Keratinocyte (primary cell): ENCODE data around the gene SELENOO. TPM values are rescaled to one million over a fixed set of nuclear protein-coding genes. Genes with fewer than 3 reads are reported as not detected.
A peak's percentile ranks its signal among the peaks of the same experiment; 100 is the strongest.

Experiments used
- DNase-seq: peaks from one replicate; pipeline ENCODE4 v3.0.0-alpha.2; 2011; ENCODE audit warnings: low read depth, missing footprints, low spot score
- FAIRE-seq: peaks from 2 replicates; lab custom pipeline; 2011; peaks lifted over from hg19 to GRCh38; lab: Jason Lieb, UNC
- H2AFZ ChIP-seq: 2 replicates; pipeline ENCODE4 v1.6.0; 2012; ENCODE audit warnings: low read length, control low read depth, inconsistent platforms; ENCODE audit not compliant: control insufficient read depth
- H3K27ac ChIP-seq: 2 replicates; pipeline ENCODE4 v1.5.1; 2011; ENCODE audit warnings: low read length; ENCODE audit not compliant: control insufficient read depth, insufficient read depth
- H3K27me3 ChIP-seq: 3 replicates; pipeline ENCODE4 v1.6.0; 2011; ENCODE audit warnings: low read length; ENCODE audit not compliant: control insufficient read depth, insufficient read depth; ENCODE audit errors: extremely low read depth
- H3K36me3 ChIP-seq, 2 experiments: 2 replicates in 1 of 2; 3 replicates in 1 of 2; pipeline ENCODE4 v1.5.1; 2011; ENCODE audit warnings: low read length in 2 of 2, mild to moderate bottlenecking in 1 of 2; ENCODE audit not compliant: control insufficient read depth in 2 of 2, insufficient read depth in 2 of 2; ENCODE audit errors: extremely low read depth in 1 of 2
- H3K4me1 ChIP-seq: 3 replicates; pipeline ENCODE4 v1.5.1; 2011; ENCODE audit warnings: low read length; ENCODE audit not compliant: control insufficient read depth, insufficient read depth; ENCODE audit errors: extremely low read depth
- H3K4me2 ChIP-seq: 3 replicates; pipeline ENCODE4 v1.6.0; 2011; ENCODE audit warnings: low read depth, low read length; ENCODE audit not compliant: control insufficient read depth, insufficient read depth; ENCODE audit errors: extremely low read depth
- H3K4me3 ChIP-seq, 3 experiments: fragments of 200-600 bp in 1 of 3; sonication (generic) in 1 of 3; 2 replicates in 2 of 3; 3 replicates in 1 of 3; pipeline ENCODE4 v1.5.1; 2011 to 2016; ENCODE audit warnings: low read length in 3 of 3, mild to moderate bottlenecking in 3 of 3, control low read depth in 2 of 3, inconsistent platforms in 1 of 3, low read depth in 1 of 3, mixed read lengths in 1 of 3, mixed run types in 1 of 3, moderate library complexity in 1 of 3; ENCODE audit not compliant: control insufficient read depth in 2 of 3, insufficient read depth in 2 of 3; ENCODE audit errors: extremely low read depth in 1 of 3
- H3K79me2 ChIP-seq: 2 replicates; pipeline ENCODE4 v1.6.0; 2012; ENCODE audit warnings: low read length; ENCODE audit not compliant: control insufficient read depth, insufficient read depth
- H3K9ac ChIP-seq: 3 replicates; pipeline ENCODE4 v1.6.0; 2011; ENCODE audit warnings: low read length; ENCODE audit not compliant: control insufficient read depth, insufficient read depth; ENCODE audit errors: extremely low read depth
- H3K9me1 ChIP-seq: 3 replicates; pipeline ENCODE4 v1.6.0; 2011; ENCODE audit warnings: low read length; ENCODE audit not compliant: control insufficient read depth, insufficient read depth; ENCODE audit errors: extremely low read depth
- H3K9me3 ChIP-seq: 2 replicates; pipeline ENCODE4 v1.5.1; 2012; ENCODE audit warnings: low read depth, low read length; ENCODE audit not compliant: control insufficient read depth
- H4K20me1 ChIP-seq: 3 replicates; pipeline ENCODE4 v1.6.0; 2011; ENCODE audit warnings: low read length; ENCODE audit not compliant: control insufficient read depth, insufficient read depth; ENCODE audit errors: extremely low read depth
- EZH2 ChIP-seq: IDR thresholded peaks from one replicate; pipeline ENCODE4 v1.6.1; 2012; ENCODE audit warnings: inconsistent platforms, mild to moderate bottlenecking, low read length, moderate library complexity
- dilution Hi-C: fragments of 300-500 bp; cut with MboI; formaldehyde crosslinking; loops from one replicate; pipeline ENCODE4 v1.7.0; 2020; ENCODE audit warnings: low sequenced_read_pairs; ENCODE audit not compliant: extremely low pct_ligation_motif_present
- polyA plus RNA-seq, 5 experiments: library from polyadenylated mRNA; depleted of rRNA in 3 of 5; stranded (reverse) in 3 of 5; stranded (forward) in 1 of 5; unstranded in 1 of 5; fragments of >200 nt; gene quantifications; 1 replicate in 1 of 5; 2 replicates in 3 of 5; 3 replicates in 1 of 5; pipeline versions ENCODE4 v1.2.1 to v1.2.3, GENCODE V29; 2011 to 2012; ENCODE audit warnings: missing spikeins in 2 of 5, low read depth in 1 of 5, low replicate concordance in 1 of 5
- TF ChIP-seq, protein P1 (sequence below), 3 experiments: IDR thresholded peaks in 1 of 3; conservative IDR thresholded peaks in 1 of 3; optimal IDR thresholded peaks in 1 of 3; 2 replicates in 2 of 3; 3 replicates in 1 of 3; pipeline versions ENCODE3 to v1.5.1; 2011; ENCODE audit warnings: low read length in 3 of 3, mild to moderate bottlenecking in 3 of 3, moderate library complexity in 2 of 3, control low read depth in 1 of 3, inconsistent platforms in 1 of 3; ENCODE audit not compliant: insufficient read depth in 2 of 3; ENCODE audit errors: extremely low read depth in 1 of 3

SELENOO gene
- polyA plus RNA-seq, 1 donor (not counting 4 experiments of a cell fraction or from before 2014, with no cell fraction given): 14.4 TPM

DNA sequence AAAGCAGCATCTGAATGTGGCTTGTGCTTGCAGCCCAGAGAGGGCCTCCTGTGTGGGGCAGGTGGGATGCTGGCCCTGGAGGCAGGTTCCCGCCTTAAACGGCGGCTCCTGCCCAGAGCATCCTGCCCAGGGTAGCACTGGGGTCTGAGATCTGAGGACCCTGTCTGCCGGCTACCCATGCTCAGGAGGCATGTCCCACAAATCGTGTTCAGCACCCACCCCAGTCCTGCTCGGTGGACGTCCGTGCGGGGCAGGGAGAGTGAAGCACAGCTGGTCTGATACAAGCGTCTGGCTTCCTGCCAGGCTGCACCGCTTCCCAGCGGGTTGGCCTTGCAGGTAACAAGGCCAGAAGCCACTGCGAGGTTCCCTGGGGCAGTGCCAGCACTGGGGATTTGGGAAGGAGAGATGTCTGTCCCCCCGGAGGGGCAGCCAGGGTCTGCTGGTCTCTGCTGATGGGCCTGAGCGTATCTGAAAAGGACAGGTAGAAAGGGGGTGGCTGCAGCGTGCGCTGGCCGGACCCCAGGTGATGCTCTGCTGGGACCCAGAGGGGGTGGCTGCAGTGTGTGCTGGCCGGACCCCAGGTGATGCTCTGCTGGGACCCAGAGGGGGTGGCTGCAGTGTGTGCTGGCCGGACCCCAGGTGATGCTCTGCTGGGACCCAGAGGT, 11.5 kb upstream of the SELENOO start:
- FAIRE-seq: no peak
- TF ChIP-seq EZH2: no peak
- TF ChIP-seq, protein P1, sequence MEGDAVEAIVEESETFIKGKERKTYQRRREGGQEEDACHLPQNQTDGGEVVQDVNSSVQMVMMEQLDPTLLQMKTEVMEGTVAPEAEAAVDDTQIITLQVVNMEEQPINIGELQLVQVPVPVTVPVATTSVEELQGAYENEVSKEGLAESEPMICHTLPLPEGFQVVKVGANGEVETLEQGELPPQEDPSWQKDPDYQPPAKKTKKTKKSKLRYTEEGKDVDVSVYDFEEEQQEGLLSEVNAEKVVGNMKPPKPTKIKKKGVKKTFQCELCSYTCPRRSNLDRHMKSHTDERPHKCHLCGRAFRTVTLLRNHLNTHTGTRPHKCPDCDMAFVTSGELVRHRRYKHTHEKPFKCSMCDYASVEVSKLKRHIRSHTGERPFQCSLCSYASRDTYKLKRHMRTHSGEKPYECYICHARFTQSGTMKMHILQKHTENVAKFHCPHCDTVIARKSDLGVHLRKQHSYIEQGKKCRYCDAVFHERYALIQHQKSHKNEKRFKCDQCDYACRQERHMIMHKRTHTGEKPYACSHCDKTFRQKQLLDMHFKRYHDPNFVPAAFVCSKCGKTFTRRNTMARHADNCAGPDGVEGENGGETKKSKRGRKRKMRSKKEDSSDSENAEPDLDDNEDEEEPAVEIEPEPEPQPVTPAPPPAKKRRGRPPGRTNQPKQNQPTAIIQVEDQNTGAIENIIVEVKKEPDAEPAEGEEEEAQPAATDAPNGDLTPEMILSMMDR (optimal IDR thresholded peaks at IDR 0.05 in 1 of 3, IDR thresholded peaks at IDR 0.05 in 1 of 3, conservative IDR thresholded peaks at IDR 0.05 in 1 of 3; ENCODE audit: extremely low read depth in 1 of 3, insufficient read depth in 2 of 3, low read length in 3 of 3): no peak
- Histone ChIP-seq H3K36me3 (peaks cover 6 to 14% of the 10 kb centered on the region in 2 experiments), H3K79me2 (peaks cover 68% of the 10 kb centered on the region), H3K9ac (peak overlapping the region; percentile 64), H3K4me3 (no peak overlapping the region), H3K27me3 (no peaks in the 10 kb centered on the region), H3K9me3 (no peaks in the 10 kb centered on the region), H3K4me1 (peaks cover 34% of the 10 kb centered on the region), H3K4me2 (peak overlapping the region; percentile 52), H3K27ac (peak overlapping the region; percentile 78), H4K20me1 (peaks cover 3% of the 10 kb centered on the region), H2AFZ (no peak overlapping the region), H3K9me1 (no peaks in the 10 kb centered on the region)
- no peak for DNase-seq
- dilution Hi-C loops: no loop called here

DNA sequence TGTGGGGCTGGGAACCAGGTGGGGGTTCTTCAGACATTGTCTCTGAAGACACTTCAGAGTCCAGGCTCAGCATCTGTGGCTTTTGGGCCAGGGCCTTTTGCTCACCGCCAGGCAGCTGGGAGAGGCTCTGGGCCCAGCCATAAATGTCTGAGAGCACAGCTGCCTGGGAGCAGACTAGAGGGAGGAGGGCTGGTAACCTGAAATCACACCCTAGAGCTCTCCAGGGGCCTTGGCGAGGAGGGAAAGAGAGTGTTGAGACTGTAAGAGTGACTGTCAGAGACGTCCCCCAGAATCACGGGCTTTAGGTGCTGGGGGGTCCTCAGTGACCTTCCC, 11.0 kb upstream of the SELENOO start:
- peak overlapping the region; percentile 52 for H3K4me2 ChIP-seq
- peaks cover 68% of the 10 kb centered on the region for H3K79me2 ChIP-seq
- H3K9me3 ChIP-seq: no peaks in the 10 kb centered on the region
- DNase-seq: no peak
- TF ChIP-seq, protein P1 (optimal IDR thresholded peaks at IDR 0.05 in 1 of 3, IDR thresholded peaks at IDR 0.05 in 1 of 3, conservative IDR thresholded peaks at IDR 0.05 in 1 of 3; ENCODE audit: extremely low read depth in 1 of 3, insufficient read depth in 2 of 3, low read length in 3 of 3): no peak
- no peak for TF ChIP-seq EZH2
- peak overlapping the region; percentile 64 for H3K9ac ChIP-seq
- no peaks in the 10 kb centered on the region for H3K9me1 ChIP-seq
- no peak for FAIRE-seq
- H3K36me3 ChIP-seq: peaks cover 8 to 18% of the 10 kb centered on the region in 2 experiments
- peaks cover 34% of the 10 kb centered on the region for H3K4me1 ChIP-seq
- no peak overlapping the region for H2AFZ ChIP-seq
- dilution Hi-C loops: no loop called here
- H3K4me3 ChIP-seq: peak overlapping the region; percentile 40 to 68 (median 43)
- no peaks in the 10 kb centered on the region for H3K27me3 ChIP-seq
- peak overlapping the region; percentile 78 for H3K27ac ChIP-seq
- peaks cover 3% of the 10 kb centered on the region for H4K20me1 ChIP-seq
